Measurements from ENCODE around the gene CGRRF1.

CGRRF1 gene

DNA sequence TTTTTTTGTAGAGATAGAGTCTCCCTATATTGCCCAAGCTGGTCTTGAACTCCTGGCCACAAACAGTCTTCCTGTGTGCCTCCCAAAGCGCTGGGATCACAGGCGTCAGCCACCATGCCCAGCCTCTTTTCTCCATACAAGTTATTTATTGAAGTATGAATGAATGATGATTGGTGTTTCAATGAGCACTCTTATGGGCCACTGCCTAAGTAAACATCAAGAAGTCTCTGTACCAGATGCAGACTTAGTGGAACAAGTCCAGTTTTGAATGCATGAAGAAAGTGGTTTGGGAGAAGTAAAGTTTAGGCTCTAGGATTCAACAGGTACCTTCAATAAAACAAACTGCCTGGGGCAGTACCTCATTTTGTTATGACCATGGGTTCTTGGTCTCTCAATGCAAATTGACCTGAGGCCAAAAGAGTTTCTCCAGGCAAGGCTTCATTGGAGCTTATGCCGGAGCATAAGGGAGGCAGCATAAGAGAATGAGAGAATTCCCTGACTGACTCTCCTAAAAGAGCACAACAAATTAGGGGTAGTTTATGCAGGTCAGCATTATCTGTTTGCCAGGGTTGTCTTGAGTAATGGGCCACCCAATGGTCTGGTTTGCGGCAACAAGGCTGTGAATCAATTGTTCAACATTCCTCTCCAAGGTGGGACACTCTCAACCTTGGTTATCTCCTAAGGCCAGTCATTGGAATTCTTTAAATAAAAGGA lies 19.8 kb upstream of the CGRRF1 start:
- DNase-seq (ENCODE audit: low read depth), result no peak

DNA sequence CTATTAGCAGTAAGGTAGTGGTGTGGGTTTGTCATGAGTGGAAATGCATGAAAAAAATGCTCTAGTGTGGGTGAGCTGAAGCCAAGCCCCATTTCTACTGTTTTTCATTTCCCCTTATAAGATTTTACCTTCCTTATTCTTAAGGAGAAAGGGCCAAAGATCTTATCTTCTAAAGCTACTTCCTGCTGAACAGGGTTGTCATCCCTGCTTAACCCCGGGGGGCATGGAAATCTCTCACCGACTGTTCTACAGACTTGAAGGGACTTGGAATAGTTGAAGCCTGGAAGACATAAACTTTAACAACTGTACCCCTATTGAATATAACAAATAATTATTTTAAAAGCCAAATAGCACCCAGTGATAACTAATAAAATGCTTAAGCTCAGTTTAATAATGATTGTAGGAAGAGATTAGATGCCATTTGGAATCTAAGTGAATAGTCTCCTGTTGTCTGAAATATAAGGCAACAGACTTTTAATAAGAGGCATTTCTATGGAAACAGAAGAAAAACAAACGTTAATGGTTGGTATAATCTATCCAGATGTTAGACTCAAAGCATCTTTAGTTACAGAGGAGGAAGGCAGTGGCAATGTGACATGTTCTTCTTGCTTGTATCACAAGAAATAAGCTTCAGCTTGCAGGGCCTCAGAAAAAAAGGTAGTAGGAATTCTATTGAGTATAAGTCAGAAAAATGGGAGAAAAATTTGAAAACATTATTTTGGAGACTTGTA lies 19.1 kb upstream of the CGRRF1 start:
- DNase-seq (ENCODE audit: low read depth), result no peak

DNA sequence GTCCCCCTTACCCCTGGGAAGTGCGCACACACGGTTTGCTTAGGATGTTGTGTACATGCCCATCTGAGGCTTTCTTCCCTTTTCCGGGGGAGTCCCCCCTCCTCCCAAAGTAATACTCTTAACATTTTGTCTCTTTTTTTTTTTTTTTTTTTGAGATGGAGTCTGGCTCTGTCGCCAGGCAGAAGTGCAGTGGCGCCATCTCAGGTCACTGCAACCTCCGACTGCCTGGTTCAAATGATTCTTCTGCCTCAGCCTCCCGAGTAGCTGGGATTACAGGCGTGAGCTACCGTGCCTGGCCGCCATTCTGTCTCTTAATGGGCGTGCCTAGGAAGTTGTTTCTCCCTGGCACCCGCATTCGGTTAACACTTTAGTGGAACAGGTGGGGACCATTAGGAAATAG lies 16.4 kb upstream of the CGRRF1 start:
- no peak for DNase-seq (ENCODE audit: low read depth)

DNA sequence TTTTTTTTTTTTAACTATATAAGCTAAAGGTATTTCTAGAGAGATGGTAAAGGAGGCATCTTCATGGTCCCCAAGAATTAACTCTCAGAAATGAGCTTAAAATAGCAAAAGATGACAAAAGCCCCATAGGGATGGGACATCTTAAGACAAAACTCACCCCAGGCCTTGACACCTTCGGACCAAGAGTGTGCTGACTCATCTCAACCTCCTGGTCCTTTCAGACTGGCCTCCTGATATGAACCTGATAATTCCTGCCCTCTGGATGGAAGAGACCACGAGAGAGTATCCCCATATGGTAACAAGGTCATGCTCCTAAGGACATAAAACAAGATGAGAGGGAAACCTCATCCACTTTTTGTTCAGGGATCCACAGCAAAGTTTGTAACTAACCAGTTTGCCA lies 12.5 kb upstream of the CGRRF1 start:
- DNase-seq (ENCODE audit: low read depth), result no peak

DNA sequence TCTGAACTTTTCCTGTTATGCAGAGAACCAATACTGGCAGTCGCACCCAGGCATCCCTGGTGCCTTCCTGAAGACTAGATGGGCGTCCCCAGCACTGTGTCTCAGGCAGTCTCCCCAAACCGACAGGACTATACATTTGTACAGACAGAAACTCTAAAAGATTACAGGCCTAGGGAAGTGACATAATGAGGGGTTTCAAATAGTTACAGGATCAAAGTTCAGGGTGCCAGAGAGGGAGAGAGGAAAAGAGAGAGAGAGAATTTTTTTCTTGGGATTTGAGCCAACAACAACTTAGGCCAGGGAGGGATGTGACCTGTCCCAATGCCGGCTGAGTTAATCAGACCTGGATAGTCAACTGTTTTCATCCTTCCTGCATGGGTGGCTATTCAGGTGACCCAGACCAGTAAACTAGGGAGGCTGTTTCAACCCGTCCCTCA lies 11.6 kb upstream of the CGRRF1 start:
- DNase-seq (ENCODE audit: low read depth), result no peak

DNA sequence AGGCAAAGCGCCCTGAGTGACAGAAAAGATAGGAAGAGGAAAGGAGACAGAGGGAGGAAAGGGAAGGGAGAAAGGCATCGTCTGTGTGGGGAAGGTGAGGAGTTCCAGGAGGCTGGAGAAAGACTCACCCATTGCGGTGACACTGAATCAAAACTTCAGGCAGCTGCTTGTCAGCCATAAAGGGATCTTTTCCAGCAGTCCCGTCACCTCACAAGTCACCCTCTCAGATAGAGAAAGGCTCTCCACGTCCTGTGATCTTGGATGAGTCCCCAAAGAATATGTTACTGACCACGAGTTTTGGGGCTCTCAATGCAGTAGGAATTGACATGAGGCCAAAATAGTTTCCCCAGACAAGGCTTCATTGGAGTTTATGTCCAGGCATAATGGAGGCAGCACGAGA lies 11.1 kb upstream of the CGRRF1 start:
- DNase-seq (ENCODE audit: low read depth), result no peak

DNA sequence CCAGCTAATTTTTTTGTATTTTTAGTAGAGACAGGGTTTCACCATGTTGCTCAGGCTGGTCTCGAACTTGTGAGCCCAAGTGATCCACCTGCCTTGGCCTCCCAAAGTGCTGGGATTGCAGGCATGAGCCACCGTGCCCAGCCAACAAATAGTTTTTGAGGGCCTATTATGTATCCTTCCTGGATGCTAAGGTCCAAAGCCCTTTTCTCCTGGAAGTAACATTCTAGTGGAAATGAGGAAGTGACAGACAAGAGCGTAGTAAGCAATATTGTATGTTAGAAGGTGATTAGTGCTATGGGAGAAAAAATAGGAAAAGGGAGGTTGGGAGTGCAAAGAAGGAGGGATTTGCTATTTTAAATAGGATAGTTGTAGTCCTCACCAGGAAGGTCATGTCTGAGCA lies 9.0 kb upstream of the CGRRF1 start:
- DNase-seq (ENCODE audit: low read depth), result no peak

DNA sequence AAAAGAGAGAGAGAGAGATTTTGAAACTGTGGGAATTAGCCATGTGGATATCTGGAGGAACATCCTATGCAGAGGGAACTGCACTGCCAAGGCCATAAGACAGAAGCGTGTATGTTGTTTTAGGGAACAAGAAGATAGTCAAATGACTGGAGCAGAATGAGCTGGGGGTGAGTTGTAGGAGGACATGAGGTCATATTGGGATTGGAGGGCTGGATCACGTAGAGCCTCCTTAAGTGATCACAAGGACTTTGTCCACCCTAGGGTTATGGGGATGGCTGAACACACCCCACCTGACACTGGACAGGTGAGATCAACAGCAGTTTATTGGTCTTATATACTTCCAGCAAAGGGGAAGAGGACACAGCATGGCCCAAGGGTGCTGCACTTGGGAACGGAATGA lies 8.2 kb upstream of the CGRRF1 start:
- DNase-seq (ENCODE audit: low read depth), result no peak

DNA sequence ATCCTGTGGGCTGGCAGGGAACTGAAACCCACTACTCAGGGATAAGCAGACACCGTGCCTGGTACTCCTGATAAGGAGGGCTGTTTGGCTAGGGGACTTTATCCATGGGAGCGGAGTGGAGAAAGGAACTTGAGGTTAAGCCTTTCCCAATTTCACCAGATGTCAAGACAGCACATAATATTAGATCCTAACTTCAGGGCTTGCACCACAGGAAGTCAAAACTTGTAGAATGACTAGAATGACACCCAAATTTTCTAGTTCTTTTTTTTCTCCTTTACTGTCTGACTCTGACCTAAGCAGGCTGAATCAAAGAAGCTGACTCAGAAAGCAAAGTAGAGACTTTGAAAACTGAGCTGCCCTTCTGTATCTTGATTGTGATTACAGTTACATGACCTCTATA lies 7.1 kb upstream of the CGRRF1 start:
- no peak for DNase-seq (ENCODE audit: low read depth)

DNA sequence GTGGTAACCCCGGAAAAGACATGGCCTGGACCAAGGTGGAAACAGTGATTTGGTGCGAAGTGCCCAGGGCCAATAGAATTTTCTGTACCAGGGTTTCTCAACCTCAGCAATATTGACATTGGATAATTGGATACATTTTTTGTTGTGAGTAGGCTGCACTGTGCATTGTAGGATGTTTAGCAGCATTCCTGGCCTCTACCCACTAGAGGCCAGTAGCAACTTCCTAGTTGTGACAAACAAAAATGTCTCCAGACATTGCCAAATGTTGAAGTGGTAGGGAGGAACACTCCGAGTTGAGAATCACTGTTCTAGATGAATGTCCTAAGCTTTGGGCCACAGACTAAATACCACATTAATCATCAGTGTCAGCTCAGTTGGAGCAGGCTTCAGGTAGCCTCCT lies 6.2 kb upstream of the CGRRF1 start:
- peak; percentile 56 for DNase-seq (ENCODE audit: low read depth)

DNA sequence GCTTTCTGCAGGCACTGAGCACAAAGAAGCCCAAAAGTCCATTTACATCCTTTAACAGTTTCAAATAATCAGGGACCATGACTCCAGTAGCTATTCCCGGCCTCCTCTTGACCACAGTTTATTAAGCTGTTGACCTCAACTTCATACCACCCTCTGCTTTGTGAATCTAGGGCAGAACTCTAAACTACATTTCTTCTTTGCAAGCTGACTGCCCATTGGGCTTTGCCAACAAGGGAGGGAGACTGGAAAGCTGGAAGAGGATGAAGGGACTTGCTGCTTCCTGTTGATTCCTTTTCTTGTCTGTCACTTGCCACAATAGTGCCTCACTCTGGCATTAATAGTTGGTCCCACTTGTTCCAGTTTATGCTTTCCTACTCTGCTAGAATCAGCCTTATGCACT lies 2.7 kb downstream of the CGRRF1 start:
- DNase-seq (ENCODE audit: low read depth), result no peak

DNA sequence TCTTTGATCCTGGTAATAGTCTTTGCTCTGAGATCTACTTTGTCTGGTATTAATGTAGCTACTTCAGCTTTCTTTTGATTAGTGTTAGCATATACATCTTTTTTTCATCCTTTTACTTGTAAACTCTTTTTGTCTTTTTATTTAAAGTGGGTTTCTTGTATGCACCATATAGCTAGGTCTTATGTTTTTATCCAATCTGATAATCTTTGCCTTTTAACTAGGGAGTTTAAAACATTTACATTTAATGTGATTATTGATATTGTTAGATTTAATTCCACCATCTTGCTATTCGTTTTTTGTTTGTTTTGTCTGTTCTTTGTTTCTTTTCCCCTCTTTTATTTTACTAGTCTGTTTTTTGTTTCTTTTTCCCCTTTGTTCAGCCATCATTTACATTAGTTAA lies 6.0 kb downstream of the CGRRF1 start:
- DNase-seq (ENCODE audit: low read depth), result no peak

DNA sequence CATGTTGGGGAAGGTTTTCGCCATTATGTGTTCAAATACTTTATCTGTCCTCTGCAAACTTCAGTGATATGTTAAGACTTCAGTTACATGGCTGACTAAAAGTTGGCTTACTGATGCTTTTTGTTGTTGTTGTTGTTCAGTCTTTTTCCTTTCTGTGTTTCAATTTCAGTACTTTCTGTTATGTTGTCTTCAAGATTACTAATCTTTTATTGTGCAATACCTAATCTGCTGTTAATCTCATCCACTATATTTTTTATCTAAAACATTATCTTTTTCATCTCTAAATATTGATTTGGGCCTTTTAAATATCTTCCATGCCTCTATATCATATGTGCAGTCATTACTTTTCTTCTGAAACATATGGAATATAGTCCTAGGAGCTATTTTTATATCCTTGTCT lies 7.0 kb downstream of the CGRRF1 start:
- DNase-seq (ENCODE audit: low read depth), result no peak

DNA sequence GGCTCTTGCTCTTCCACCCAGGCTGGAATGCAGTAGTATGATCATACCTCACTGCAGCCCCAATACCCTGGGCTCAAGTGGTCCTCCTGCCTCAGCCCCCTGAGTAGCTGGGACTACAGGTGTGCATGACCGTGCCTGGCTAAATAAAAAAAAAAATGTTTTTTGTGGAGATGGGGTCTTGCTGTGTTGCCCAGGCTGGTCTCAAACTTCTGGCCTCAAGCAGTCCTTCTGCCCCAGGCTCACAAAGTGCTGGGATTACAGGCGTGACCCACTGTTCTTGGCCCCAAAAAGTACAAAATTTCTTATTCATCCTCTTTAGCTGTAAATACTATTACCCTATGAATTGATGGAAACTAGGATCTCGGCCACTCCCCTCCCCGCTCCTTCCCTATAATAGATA lies 14.7 kb downstream of the CGRRF1 start:
- DNase-seq (ENCODE audit: low read depth), result no peak

DNA sequence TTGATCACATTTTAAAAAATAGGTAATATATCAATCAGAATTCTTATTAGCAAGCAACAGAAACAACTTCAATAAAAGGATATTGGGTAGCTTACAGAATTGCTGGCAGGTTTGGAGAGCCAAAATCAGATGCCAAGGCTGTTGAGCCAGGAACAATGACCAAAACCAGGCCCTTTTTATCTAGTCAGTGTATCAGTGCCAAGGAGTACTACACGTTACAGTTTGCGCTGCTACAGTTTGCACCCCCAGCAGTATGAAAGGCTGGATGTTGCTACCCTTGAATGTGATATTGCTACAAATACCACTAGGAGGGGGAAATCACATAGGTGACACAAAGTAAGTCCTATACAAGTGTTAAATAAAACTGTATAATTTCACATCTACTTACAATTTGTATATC lies 19.3 kb downstream of the CGRRF1 start:
- DNase-seq (ENCODE audit: low read depth), result no peak

DNA sequence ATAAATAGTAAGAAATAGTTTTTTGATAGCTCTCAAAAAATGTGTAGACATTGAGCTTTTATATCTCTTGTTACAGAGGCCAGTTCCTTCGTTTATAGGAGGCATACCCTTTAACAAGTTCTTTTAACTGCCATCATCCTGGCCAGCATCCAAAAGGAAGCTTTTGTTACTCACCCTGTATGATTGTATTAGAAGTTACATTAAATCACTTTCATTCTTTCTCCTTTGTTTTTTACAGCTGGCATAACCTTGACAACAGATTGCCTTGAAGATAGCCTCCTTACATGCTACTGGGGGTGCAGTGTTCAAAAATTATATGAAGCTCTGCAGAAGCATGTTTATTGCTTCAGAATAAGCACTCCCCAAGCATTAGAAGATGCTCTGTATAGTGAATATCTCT lies 20.1 kb downstream of the CGRRF1 start:
- DNase-seq (ENCODE audit: low read depth), result peak; percentile 70

DNA sequence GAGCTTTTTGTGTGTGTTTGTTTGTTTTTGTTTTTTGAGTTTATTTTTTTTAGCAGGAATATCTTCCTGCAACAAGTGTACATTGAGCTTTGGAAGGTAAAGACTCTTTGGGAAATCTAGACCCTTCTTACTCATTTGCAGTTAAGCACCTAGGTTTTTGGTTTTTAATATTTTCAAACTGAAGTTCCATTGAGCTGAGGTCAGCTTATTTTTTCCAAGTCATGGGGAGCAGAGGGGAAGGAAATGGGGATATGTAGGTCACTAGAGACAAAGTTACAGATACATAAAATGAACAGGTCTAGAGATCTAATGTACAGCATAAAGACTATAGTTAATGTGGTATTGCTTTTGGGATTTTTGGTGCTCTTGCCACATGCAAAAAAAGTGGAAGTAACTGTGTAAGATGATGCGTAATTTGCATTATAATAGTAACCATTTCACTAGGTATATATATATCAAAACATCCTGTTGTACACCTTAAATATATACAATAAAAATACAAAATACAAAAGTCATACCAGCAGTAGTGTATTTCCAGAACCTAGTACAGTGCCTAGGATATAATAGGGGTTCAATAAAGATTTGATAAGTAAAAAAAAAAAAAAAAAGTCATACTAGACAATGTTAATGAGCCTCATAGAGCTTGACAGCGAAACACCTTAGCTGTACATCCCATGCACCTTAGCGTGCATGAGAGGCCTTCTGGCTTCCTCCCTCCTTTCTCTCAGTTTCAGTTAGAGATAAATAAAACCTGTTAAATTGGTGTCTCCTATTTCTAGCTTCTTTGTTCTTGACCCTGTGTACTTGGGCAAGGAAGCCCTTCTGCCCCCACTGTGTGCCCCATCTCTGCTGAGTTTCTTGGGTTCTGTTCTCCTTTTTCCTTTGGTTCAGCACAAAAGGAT lies 22.7 kb downstream of the CGRRF1 start:
- no peak for DNase-seq (ENCODE audit: low read depth)

DNA sequence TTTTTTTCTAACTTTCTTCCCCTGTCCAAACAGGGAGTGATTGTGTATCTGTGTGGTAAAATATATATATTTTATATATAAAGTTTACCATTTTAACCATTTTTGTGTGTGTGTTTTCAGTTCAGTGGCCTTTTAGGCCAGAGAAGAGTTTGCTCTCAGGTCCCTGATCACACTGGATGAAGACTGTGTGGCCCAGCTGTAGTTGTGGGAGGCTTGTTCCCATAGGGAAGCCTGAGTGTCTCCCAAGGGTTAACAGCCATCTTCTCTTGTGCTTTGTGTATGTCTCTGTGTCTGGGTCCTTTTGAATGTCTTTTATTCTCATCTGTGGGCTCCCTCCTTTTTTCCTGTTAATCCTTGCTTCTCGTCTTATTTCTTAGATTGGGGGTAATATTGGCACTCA lies 23.4 kb downstream of the CGRRF1 start:
- no peak for DNase-seq (ENCODE audit: low read depth)

DNA sequence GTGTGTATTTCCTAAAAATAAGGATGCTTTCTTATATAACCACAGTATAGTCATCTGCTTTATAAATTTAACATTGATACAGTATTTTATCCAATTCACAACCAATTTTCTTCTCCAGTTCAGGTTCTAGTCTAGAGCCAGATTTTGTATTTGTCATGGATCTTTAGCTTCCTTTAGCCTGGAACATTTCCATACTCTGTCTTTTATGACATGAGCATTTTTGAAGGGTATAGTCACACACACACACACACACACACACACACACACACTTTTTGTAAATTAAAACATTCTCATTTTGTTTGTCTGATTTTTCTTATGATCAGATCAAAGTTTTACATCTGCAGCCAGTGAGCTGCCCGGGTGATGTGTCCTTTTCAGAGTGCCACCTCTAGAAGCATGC lies 25.4 kb downstream of the CGRRF1 start:
- no peak for DNase-seq (ENCODE audit: low read depth)

DNA sequence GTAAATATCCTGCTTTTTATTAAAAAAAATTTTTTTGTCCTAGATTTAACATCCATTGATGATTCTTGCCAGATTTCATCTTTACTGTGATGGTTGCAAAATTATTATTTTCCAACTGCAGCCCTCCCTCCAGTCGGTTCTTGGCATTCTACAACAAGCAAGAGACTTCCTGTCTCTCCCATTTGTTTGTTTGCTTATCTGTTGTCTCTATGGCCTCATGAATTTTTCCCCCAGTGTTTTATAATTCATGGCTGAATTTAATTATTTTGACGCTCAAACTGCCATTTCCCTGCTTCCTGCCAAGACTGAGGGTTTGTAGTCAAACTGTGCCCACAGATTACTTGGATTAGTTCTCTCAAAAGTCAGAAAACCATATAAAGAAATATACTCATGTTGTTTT lies 25.9 kb downstream of the CGRRF1 start:
- no peak for DNase-seq (ENCODE audit: low read depth)

DNA sequence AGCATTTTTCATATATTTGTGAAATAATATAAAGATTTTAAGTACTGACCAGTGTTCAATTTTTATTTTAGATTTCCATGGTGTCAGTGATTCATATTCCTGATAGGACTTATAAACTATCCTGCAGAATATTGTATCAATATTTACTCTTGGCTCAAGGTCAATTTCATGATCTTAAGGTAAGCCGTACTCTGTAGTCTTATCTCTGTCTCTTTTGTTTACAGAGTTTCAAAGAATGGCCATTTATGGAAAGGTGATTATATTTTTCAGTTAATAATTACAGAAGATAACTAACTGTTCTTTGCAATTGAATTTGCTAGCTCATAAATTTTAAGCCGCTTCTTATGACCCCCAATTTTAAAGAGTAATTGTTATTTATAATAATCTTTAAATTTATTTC lies 27.9 kb downstream of the CGRRF1 start:
- DNase-seq (ENCODE audit: low read depth), result no peak

DNA sequence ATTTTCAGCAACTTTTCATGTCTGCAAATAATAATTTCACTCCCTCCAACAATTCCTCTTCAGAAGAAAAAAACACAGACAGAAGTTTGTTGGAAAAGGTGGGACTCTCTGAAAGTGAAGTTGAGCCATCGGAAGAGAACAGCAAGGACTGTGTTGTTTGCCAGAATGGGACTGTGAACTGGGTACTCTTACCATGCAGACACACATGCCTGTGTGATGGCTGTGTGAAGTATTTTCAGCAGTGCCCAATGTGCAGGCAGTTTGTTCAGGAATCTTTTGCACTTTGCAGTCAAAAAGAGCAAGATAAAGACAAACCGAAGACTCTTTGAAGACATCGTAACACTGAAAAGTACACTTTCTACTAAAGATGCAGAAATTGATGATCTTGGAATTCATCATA lies 28.3 kb downstream of the CGRRF1 start:
- no peak for DNase-seq (ENCODE audit: low read depth)

DNA sequence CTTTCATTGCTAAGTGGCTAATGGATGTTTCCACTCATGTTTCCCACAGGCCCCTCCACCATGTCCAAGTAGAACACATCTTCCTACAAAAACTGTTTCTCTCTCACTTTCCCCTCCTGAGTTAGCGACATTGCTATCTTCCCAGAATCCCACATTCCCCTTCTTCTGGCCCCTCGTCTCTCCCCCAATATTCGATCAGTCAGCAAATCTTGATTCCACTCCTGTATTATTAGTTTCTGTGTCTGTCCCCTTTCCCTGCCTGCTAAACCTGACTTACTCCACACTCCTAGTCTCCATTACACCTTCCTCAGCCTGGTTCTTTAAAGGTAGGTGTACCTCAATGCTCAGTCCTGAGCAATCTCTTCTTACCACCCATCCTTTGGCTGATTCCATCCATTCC lies 37.9 kb downstream of the CGRRF1 start:
- DNase-seq (ENCODE audit: low read depth), result no peak
